DOHH2 (cell line): Measurements from ENCODE around the gene LENG8.

Experiments
- H3F3A ChIP-seq: fragments of 200-600 bp; sonication (generic), shearing (Covaris generic); 2 replicates; pipeline ENCODE4 v1.6.0; 2016; ENCODE audit warnings: antibody characterized with exemption, mild to moderate bottlenecking; ENCODE audit not compliant: control insufficient read depth, insufficient read depth
- H3K27ac ChIP-seq: fragments of 200-600 bp; sonication (generic); 2 replicates; pipeline ENCODE4 v1.5.1; 2014; ENCODE audit warnings: low read depth, mild to moderate bottlenecking, low read length, moderate library complexity
- H3K27me3 ChIP-seq: fragments of 200-600 bp; sonication (generic); 2 replicates; pipeline ENCODE4 v1.6.1; 2014; ENCODE audit warnings: mild to moderate bottlenecking, low read length, mixed read lengths; ENCODE audit not compliant: control insufficient read depth
- H3K36me3 ChIP-seq: fragments of 200-600 bp; sonication (generic); 2 replicates; pipeline ENCODE4 v1.6.1; 2014; ENCODE audit warnings: mild to moderate bottlenecking, low read length, moderate library complexity, mixed read lengths; ENCODE audit not compliant: control insufficient read depth
- H3K4me1 ChIP-seq: fragments of 200-600 bp; sonication (generic); 2 replicates; pipeline ENCODE4 v1.6.1; 2014; ENCODE audit warnings: mild to moderate bottlenecking, low read length, mixed read lengths; ENCODE audit not compliant: control insufficient read depth
- H3K4me2 ChIP-seq: fragments of 200-600 bp; sonication (generic); 2 replicates; pipeline ENCODE4 v1.6.0; 2014; ENCODE audit warnings: mild to moderate bottlenecking, low read length, moderate library complexity
- H3K4me3 ChIP-seq: fragments of 200-600 bp; sonication (generic); 2 replicates; pipeline ENCODE4 v1.5.1; 2014; ENCODE audit warnings: mild to moderate bottlenecking, low read length, mixed read lengths
- H3K79me2 ChIP-seq: fragments of 200-600 bp; sonication (generic); 2 replicates; pipeline ENCODE4 v1.6.1; 2014; ENCODE audit warnings: mild to moderate bottlenecking, low read length, mixed read lengths; ENCODE audit not compliant: control insufficient read depth
- H3K9me2 ChIP-seq: fragments of 200-600 bp; sonication (generic); replicated peaks from 2 replicates; pipeline ENCODE4 v1.6.1; 2014; ENCODE audit warnings: mild to moderate bottlenecking, low read length, mixed read lengths; ENCODE audit not compliant: control insufficient read depth
- H3K9me3 ChIP-seq: fragments of 200-600 bp; sonication (generic); 2 replicates; pipeline ENCODE4 v1.6.1; 2014; ENCODE audit warnings: antibody characterized with exemption, low read length, mixed read lengths; ENCODE audit not compliant: control insufficient read depth, insufficient read depth
- H4K20me1 ChIP-seq: fragments of 200-600 bp; sonication (generic); 2 replicates; pipeline ENCODE4 v1.6.0; 2014; ENCODE audit warnings: low read depth, mild to moderate bottlenecking, antibody characterized with exemption, low read length, moderate library complexity; ENCODE audit not compliant: control insufficient read depth, insufficient read depth
- CTCF ChIP-seq: fragments of 200-600 bp; sonication (generic); IDR thresholded peaks from one replicate; pipeline ENCODE4 v1.5.1; 2014; ENCODE audit warnings: antibody characterized with exemption, mild to moderate bottlenecking, low read depth, low read length; ENCODE audit not compliant: poor library complexity, severe bottlenecking
- EZH2phosphoT487 ChIP-seq: fragments of 200-600 bp; sonication (generic); IDR thresholded peaks from 2 replicates; pipeline ENCODE4 v1.6.1; 2017; ENCODE audit warnings: borderline replicate concordance, mild to moderate bottlenecking, antibody characterized with exemption, low read length, moderate library complexity, mixed read lengths

LENG8 gene

GRCh38 chr19:54482889-54483288, 33.9 kb downstream of the LENG8 start:
- Histone ChIP-seq H4K20me1 (no peaks in the 10 kb centered on the region; the same call in 1 of the 2 replicates), H3K27ac (no peak overlapping the region), H3K9me3 (no peaks in the 10 kb centered on the region), H3K4me1 (peaks cover 13% of the 10 kb centered on the region), H3K4me2 (peak overlapping the region; percentile 20), H3K36me3 (no peaks in the 10 kb centered on the region), H3F3A (no peaks in the 10 kb centered on the region; the same call in 1 of the 2 replicates), H3K79me2 (no peaks in the 10 kb centered on the region), H3K9me2 (no peaks in the 10 kb centered on the region), H3K27me3 (peaks cover 16% of the 10 kb centered on the region), H3K4me3 (no peak overlapping the region)
- TF ChIP-seq EZH2phosphoT487 = no peak
- TF ChIP-seq CTCF = no peak

- TF ChIP-seq CTCF = no peak
- Histone ChIP-seq H3K36me3 (no peaks in the 10 kb centered on the region), H3F3A (no peaks in the 10 kb centered on the region; the same call in 1 of the 2 replicates), H3K27ac (no peak overlapping the region), H4K20me1 (no peaks in the 10 kb centered on the region; the same call in 1 of the 2 replicates), H3K4me1 (peaks cover 13% of the 10 kb centered on the region), H3K27me3 (peaks cover 24% of the 10 kb centered on the region), H3K4me3 (no peak overlapping the region), H3K9me2 (no peaks in the 10 kb centered on the region), H3K79me2 (no peaks in the 10 kb centered on the region), H3K4me2 (no peak overlapping the region), H3K9me3 (no peaks in the 10 kb centered on the region)
Measured at GRCh38 chr19:54484451-54484850, 35.5 kb downstream of the LENG8 start.

- Histone ChIP-seq H3K9me3 (no peaks in the 10 kb centered on the region), H4K20me1 (no peaks in the 10 kb centered on the region; the same call in 1 of the 2 replicates), H3K4me3 (no peak overlapping the region), H3K27me3 (peaks cover 30% of the 10 kb centered on the region), H3K9me2 (no peaks in the 10 kb centered on the region), H3K4me2 (no peak overlapping the region), H3K36me3 (no peaks in the 10 kb centered on the region), H3F3A (no peaks in the 10 kb centered on the region; the same call in 1 of the 2 replicates), H3K4me1 (peaks cover 13% of the 10 kb centered on the region), H3K27ac (no peak overlapping the region), H3K79me2 (no peaks in the 10 kb centered on the region)
- TF ChIP-seq CTCF (no peak), EZH2phosphoT487 (no peak)
Measured at GRCh38 chr19:54485851-54486250, 36.9 kb downstream of the LENG8 start.

- H3K4me2 ChIP-seq = no peak overlapping the region
- no peaks in the 10 kb centered on the region for H4K20me1 ChIP-seq
- no peaks in the 10 kb centered on the region for H3K9me3 ChIP-seq
- no peaks in the 10 kb centered on the region for H3K4me1 ChIP-seq
- H3K79me2 ChIP-seq = no peaks in the 10 kb centered on the region
- H3K27me3 ChIP-seq = peaks cover 31% of the 10 kb centered on the region
- H3K9me2 ChIP-seq = no peaks in the 10 kb centered on the region
- no peaks in the 10 kb centered on the region for H3K36me3 ChIP-seq
- no peak overlapping the region for H3K4me3 ChIP-seq
- no peak for TF ChIP-seq EZH2phosphoT487
- no peak for TF ChIP-seq CTCF
- H3K27ac ChIP-seq = no peak overlapping the region
- no peaks in the 10 kb centered on the region; the same call in 1 of the 2 replicates for H3F3A ChIP-seq
Measured at GRCh38 chr19:54489341-54489740, 40.3 kb downstream of the LENG8 start.
